Body of pancreas (tissue), 4 donors: ENCODE data around the gene MED27.

Source experiments
- POLR2A ChIP-seq, 3 donors: fragments of 450-650 bp; IDR thresholded peaks; one replicate each; pipeline ENCODE4 v1.6.1; 2016; ENCODE audit warnings: antibody characterized with exemption in 3 of 3, mild to moderate bottlenecking in 2 of 3
- TF ChIP-seq, protein P1 (sequence below), 7 experiments: fragments of 450-650 bp in 4 of 7; fragments of 200-600 bp in 3 of 7; sonication (generic) in 3 of 7; IDR thresholded peaks; one replicate each; pipeline ENCODE4 v1.5.1; 2016 to 2019; ENCODE audit warnings: antibody characterized with exemption in 7 of 7

DNA sequence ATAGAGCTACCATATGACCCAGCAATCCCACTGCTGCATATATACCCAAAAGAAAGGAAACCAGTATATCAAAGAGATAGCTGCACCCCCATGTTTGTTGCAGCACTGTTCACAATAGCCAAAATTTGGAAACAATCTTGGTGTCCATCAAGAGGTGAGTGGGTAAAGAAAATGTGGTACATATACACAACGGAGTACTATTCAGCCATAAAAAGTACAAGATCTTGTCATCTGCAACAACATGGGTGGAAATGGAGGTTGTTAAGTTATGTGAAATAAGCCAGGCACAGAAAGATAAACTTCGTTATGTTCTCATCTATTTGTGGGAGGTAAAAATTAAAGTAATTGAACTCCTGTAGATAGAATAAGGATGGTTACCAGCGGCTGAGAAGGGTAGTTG lies 145.0 kb downstream of the MED27 start:
- TF ChIP-seq, protein P1, sequence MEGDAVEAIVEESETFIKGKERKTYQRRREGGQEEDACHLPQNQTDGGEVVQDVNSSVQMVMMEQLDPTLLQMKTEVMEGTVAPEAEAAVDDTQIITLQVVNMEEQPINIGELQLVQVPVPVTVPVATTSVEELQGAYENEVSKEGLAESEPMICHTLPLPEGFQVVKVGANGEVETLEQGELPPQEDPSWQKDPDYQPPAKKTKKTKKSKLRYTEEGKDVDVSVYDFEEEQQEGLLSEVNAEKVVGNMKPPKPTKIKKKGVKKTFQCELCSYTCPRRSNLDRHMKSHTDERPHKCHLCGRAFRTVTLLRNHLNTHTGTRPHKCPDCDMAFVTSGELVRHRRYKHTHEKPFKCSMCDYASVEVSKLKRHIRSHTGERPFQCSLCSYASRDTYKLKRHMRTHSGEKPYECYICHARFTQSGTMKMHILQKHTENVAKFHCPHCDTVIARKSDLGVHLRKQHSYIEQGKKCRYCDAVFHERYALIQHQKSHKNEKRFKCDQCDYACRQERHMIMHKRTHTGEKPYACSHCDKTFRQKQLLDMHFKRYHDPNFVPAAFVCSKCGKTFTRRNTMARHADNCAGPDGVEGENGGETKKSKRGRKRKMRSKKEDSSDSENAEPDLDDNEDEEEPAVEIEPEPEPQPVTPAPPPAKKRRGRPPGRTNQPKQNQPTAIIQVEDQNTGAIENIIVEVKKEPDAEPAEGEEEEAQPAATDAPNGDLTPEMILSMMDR (IDR thresholded peaks at IDR 0.05): no peak
- no peak for TF ChIP-seq POLR2A (IDR thresholded peaks at IDR 0.05)
